ENCODE data around the gene TMEFF2.

TMEFF2 gene

DNA sequence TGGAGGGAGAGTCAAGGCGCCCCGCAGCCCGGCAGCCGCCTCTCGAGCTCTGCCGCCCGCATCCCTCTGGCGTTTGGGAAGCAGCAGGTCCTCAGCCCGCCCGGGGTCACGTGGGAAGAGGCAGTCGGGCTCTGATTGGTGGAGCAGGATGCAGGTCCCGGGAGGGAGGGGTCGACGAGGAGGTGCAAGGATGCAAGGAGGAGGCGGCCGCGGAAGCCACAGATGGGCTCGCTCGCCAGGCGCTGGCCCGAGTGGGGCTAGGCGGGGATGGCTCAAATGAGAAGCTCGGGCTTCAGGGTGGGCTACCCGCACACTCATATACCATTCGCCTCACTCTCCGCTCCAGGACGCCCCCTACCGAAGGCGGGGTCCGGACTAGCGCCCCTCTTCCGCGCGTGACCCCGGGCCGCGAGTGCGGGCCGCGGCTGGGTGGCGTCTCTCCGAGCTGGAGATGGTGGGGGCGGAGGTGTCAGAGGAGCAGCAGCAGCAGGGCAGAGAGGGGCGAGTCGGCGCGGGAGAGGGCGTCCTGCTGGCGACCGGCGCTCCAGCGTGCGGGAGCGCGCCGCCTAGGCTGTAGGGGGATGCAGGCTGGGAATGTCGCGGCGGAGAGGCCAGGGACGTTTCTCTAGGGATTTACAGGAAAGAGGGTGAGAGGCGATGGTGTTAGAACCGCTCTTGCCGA is at the start of gene TMEFF2:
Gene TMEFF2 (minus strand): TSS at position 68 of the 682 bp plus-strand sequence. CDS start 409 bp downstream, outside the sequence.
- DNase-seq = peak; percentile 85

GRCh38 chr2:192243488-192243887 is 48.8 kb upstream of the TMEFF2 start:
- DNase-seq = no peak

GRCh38 chr2:192236136-192236535 is 41.4 kb upstream of the TMEFF2 start:
- DNase-seq = no peak

GRCh38 chr2:192230889-192231453 is 36.2 kb upstream of the TMEFF2 start:
- DNase-seq = no peak

DNA sequence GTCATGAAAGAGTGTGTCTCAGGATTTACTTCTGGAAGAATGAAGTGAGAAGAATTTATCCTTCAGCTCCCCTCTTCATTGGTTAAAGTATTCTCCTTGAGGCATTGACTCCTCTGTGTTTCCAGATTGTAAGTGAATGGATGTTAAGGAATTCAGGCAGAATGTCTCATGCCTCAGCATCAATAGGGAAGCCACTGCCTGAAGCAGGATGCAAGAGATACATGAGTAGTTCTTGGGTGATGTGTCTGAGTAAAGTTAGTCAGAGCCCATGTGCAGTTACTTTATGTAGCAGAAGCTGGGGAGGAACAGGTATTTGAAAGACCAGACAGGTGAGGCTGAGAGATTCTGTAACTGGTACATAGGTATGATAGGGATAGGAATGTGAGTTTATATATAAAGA is 34.0 kb upstream of the TMEFF2 start:
- DNase-seq = no peak

GRCh38 chr2:192218970-192219369 is 24.2 kb upstream of the TMEFF2 start:
- no peak for DNase-seq

DNA sequence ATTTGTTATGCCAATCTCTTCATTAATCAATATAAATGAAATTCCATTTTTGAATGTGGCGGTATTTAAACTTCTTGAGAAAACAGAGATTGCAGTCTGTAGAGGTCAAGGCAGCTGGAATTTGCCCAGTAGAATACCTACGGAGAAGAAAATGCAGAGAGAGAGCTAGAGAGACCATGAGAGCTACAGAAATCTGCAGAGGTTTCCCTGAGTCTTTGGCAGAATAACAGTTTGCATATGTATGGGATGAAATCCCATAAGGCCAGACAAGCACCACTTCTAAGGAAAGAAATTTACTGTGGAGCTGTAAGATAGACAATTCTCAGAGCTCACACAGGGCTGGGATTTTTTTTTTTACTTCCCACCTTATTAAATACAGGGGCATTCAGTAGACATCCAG is 23.6 kb upstream of the TMEFF2 start:
- no peak for DNase-seq

DNA sequence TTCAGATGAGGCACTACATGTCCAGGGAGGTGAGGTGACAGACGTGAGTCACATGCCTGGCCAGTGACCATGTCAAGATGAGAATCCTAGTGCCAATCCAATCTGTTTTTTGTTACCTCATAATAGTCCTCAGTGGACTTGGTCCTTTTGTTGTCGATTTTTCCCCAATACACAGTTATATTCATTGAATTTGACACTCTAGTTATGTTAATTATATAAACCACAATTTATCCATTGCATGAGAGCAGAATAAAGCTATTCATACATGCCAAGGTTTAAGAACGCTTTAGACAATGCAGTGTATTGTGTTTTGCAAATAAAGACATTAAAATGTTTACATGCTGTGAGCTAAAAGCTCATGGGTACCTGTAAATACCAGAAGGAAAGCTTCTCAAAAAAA is 21.6 kb upstream of the TMEFF2 start:
- DNase-seq = no peak

GRCh38 chr2:192215096-192215877 is 20.6 kb upstream of the TMEFF2 start:
- no peak for DNase-seq

DNA sequence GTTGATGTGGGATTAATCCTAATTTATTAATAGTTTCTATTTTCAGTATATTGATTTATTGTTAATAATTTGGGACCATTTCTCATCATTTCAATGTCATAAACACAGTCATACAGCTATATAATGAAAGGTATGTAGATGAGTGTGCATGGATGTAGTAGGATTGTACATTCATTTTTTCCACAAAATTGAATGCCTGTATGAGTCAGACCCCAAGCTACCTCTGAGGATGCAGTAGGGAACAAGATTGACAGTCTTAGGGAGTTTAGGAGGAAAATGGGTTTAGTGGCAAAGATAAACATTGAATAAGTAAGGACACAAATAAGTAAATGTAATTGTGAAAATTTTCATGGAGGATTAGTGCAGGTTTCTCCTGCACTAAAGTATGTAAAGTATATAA is 14.1 kb upstream of the TMEFF2 start:
- DNase-seq = no peak

- no peak for DNase-seq
Observed at GRCh38 chr2:192206399-192206798, 11.7 kb upstream of the TMEFF2 start.

GRCh38 chr2:192203876-192204275 is 9.1 kb upstream of the TMEFF2 start:
- DNase-seq = no peak

DNA sequence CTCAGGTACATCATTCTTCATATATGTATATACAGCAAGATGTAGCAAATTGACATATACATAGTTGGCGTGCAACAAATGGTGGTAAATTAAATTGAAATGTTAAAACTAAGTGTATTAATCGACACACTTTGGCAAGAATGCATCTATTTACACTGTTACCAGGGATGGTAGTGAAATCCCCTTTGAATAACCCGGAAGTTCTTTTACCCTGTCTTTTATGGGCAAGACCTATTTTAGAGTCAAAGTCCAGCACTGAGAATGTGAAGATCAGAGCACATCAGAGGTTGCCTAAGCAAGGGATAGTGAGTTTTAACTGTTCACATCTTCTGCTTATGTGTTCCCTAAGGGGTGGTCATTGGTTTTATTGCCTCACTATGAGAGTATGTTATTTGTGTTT is 7.6 kb upstream of the TMEFF2 start:
- DNase-seq = no peak

DNA sequence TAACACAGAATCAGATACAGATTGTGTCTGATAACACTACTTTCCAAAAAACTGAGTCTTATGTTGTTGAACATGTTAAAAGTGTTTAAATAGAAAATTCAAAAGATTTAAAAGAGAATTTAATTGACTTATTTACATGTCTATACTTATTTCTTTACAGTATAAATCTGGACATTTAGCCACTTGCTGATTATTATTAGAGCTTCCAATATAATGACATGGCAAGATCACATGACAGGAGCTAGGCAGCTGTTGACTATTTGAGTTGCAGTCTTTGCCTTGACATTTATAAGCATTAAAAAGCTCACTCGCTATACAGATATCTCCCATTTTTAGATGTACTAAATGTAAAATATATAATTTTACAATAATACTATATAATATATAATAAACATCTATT is 6.4 kb upstream of the TMEFF2 start:
- DNase-seq = no peak

DNA sequence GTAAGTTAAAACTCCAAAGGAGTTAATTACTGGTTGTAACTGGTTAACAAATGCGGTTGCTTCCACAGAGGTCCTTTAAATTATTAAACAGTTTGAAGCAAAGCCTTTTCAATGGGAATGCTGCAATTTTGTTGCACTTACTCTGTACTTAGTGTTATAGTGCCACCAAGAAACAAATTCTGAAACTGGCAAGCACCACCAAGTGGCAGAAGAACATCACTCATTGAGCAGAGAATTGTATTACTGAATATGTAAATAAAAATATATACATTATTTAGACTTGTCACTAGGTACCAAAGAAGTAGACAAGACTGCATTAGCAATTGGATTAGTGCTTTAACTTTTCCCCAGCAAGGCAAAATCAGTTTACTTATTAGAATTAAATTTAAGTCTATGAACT is 2.6 kb upstream of the TMEFF2 start:
- no peak for DNase-seq

DNA sequence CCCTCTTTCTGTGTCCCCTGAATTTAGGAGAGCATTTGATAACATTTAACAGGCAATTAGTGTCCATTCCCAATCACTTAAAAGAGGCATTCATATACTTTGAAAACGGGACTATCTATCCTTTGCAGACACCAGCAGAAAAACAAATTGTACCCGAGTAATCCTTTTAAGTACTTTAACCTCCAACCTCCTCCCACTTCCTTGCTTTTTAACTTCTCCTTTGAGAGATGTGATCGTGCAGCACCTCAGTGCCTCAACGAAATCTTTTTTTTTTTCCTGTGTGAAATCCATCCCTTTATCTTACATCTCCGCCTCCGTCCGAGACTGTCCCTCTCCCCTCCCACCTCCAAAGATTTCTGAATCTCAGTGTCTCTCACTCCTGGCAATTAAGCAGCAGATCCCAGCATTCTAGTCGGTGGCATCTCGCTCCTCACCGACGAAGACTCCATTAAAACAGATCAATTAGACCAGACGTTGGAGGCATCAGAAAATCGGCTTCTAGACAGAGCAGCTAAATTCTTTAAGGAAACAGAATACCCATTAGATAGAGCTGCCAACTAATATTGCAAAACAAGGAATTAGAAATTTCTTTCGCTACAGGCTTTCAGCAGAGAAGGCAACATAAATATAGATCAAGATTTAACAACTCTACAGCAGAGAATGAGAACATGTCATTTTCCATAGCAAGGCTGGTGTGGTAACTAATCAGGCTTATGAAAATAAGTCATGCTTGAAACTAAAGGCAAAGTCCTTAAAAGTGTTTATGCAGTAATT is 1.9 kb upstream of the TMEFF2 start:
- no peak for DNase-seq

DNA sequence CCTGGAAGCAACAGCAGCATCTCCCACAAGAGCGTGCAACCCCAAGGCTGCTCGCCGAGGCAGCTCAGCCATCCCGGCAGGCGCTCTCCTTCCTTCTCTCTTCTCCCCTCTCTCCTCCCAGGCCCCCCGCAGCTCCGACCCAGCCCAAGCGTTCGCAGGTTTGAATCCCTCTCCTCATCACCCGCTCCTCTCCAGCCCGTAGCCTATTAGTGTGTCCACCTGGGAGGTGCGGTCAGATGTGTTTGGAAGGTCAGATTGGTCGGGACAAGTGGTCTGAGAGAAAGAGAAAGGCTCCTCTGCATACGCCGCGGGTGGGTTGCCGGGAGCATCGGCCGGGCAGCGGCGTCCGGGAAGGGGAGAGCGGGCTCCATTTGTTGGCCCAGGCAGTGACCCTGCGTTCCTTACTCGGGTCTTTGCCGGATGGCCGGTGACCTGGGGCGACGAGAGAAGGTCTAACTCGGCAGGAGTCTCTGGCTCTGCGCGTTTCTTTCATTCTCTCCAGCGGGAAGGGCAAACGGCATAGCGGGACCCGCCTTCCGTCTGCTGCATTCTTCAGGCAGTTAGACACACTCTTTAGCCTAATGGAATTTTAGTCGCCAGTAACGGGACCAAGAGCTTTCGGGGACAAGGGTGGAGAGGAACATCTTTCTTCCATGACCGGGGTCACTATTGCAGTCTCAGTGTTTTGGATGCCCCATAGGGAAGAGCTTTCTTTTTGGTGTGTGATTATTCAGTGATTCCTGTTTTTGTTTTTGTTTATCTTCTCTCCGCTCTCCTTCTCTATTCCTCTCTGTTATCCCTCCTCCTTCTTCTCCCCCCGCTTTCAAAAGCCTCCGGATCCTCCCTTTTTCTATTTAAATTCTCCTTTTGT is 1.1 kb upstream of the TMEFF2 start:
- DNase-seq = no peak

DNA sequence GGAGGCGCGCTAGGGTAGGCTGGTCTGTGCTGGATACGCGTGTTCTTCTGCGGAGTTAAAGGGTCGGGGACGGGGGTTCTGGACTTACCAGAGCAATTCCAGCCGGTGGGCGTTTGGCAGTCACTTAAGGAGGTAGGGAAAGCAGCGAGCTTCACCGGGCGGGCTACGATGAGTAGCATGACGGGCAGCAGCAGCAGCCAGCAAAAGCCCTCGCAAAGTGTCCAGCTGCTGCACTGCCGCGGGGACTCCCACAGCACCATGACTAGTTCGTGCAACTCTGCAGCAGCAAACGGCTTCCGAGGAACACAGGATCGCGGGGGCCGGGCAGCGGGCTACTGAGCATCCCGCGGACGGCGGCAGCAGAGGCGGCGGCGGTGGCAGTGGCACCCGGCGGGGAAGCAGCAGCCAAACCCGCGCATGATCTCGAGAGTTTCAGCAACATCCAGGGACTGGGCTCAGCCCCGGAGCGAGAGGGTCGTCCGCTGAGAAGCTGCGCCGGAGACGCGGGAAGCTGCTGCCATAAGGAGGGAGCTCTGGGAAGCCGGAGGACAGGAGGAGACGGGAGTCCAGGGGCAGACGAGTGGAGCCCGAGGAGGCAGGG is 368 bp downstream of the TMEFF2 start:
- no peak for DNase-seq

DNA sequence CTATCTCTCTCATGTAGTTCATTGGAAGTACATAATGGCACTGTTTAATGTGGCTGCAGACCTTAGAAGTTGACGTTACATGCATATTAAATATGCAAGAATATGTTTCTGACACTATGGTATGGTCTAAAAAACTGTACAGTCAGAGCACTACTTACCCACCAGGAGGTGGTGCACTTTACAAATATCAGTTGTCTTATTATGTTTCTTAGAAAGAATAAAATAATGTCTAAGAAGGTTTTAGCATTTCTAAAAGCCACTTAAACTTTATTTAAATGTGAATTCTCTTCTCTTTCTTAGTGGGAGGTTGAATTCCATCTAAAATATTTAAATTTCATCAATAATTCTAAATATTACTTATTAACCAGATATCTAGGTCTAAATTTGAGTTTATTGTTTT is 4.3 kb downstream of the TMEFF2 start:
- no peak for DNase-seq

DNA sequence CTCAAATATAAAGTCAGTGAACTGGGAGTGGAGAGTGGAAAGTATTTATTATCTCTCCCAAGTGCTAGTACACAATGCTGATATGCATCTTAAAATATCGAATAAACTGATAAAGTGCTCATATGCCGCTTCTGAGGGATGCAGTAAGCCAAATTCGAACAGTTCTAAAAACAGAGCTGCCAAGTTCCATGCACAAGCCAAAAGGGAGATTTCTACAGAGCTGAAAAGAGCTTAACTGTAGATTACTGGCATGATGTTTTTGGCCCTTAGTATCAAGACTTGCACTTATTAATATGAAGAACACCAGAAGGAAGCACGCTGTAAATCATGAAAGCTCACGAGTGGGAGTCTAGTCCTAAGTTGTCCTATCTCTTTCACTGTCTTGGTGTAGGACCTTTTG is 7.9 kb downstream of the TMEFF2 start:
- DNase-seq = no peak

DNA sequence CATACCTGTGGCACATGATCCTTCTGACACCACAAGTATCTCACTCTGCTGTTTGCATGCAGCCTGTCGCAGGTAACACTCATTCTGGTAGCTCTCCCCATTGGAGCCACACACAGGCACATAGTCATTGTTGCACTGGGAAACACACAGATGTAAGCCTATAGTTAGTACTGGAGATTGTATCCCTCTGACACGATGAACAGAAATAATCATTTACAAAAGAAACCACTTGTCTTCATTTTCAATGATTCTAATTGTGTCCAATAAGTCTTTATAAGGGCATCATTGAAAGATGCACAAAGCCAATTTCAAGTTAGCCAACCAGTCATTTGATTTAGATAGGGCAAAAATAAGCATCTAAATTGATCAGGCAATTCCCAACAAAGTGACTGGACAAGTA is 10.4 kb downstream of the TMEFF2 start:
- no peak for DNase-seq

DNA sequence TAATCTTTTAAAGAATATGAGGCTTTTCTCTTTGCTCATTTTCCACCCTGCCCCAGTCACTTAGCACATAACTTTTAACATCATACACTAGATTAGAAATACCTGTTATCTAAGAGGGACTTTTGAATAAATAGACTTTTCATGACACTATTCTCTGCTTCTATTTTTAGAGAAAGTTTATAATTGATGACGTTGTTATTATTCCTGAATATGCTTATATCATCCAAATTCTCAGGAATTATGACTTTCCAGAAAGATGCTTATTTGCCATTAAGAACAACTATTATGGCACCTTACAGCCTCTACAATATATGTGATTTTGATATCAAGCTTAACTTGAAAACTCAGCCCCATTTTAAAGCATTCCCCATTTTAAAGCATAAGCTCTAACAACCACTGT is 11.4 kb downstream of the TMEFF2 start:
- no peak for DNase-seq
